D341Med (cell line): ENCODE results near the gene TAF11L9.
"Not testable (repeated sequence)": the region's sequence is repeated elsewhere in the genome, so short reads cannot be mapped to it uniquely, and the experiment has no call there.

Experiments
- DNase-seq: peaks from one replicate; pipeline ENCODE4 v3.0.0; 2012; ENCODE audit warnings: low spot score

The TAF11L9 gene

DNA sequence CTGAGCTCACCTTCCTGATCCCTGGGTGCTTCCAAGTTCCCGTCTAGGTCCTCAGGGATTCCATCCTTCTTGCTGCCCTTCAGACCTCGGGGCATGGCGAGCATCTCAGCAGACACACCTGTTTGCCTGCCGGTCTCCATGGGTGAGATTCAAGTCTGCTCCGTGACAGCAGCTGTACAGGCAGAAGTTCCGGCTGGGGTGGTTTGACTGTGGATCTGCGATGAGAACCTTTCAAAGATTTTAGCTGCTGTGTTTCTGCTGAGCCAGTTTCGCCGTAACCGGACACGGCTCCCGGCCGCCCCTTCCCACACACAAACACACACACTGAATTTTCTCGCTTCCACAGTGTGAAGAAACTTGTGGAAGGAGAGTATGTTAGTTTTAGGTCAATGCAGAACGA lies at the start of gene TAF11L9:
Gene TAF11L9, minus strand, starts transcription at position 140 of the 400 bp plus-strand sequence.
- DNase-seq: not testable (repeated sequence)

DNA sequence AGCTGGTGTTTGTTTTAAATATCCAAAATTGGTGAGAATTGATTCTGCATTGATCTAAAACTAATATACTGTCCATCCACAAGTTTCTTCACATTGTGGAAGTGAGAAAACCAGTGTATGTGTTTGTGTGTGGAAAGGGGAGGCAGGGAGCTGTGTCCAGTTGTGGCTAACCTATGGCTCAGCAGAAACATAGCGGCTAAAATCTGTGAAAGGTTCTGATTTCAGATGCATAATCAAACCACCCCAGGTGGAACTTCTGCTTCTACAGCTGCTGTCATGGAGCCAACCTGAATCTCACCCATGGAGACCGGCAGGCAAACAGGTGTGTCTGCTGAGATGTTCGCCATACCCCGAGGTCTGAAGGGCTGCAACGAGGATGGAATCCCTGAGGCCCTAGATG lies 40.0 kb upstream of the TAF11L9 start, which contains the start of gene TAF11L14:
Gene TAF11L14, plus strand, starts transcription at position 301 of the 400 bp plus-strand sequence.
- no peak for DNase-seq

DNA sequence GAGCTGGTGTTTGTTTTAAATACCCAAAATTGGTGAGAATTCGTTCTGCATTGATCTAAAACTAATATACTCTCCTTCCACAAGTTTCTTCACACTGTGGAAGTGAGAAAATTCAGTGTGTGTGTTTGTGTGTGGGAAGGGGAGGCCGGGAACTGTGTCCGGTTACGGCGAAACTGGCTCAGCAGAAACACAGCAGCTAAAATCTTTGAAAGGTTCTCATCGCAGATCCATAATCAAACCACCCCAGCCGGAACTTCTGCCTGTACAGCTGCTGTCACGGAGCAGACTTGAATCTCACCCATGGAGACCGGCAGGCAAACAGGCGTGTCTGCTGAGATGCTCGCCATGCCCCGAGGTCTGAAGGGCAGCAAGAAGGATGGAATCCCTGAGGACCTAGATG lies 37.6 kb upstream of the TAF11L9 start, which contains the start of gene TAF11L13:
Gene TAF11L13, plus strand, starts transcription at position 301 of the 400 bp plus-strand sequence.
- DNase-seq: not testable (repeated sequence)

DNA sequence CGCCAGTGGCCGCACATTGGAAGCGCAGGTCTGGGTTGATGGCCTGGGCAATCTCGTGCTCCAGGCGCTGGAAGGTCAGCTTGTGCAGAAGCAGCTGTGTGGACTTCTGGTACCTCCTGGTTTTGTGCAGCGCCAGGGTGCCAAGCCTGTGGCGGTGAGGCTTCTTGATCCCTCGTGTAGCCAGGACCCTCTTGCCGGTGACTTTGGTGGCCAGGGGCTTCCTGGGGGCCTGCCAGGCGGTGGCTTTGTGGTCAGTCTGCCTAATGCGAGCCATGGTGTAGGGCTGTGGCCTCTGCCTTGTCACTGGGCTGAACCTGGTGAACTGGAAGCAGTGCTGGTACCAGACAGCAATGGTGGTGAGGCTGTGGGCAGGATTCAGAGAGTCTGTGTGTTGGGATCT lies 31.5 kb upstream of the TAF11L9 start:
- no peak for DNase-seq

DNA sequence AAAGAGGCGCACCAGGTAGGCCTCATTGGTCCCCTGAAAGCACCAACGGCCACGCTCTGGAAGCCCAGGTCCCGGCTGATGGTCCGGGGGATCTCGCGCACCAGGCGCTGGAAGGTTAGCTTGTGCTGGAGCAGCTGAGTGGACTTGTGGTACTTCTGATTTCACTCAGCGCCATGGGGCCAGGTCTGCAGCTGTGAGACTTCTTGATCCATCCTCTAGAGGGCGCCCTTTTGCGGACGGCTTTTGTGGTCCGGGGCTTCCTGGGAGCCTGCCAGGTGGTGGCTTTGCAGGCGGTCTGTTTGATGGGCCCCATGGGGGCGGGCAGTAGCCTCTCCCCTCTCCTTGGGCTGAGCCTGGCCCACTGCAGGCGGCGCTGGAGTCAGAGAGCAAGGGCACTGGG lies 26.4 kb upstream of the TAF11L9 start:
- no peak for DNase-seq

DNA sequence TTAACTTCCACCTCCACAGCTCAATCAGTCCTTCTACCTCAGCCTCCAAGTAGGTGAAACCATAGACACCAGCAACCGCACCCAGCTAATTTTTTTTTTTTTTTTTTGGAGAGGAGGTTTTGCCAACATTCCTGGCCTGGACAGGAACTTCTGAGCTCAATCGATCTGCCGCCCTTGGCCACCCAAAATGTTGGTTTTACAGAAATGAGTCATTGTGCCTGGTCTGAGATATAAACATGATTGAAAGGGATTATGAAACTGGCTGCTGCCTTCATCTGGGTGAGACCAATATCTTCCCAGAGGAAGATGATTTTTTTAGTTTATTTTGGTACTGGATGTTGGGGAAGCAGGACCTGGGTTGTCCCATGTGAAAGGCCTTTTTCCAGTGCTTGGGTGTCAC lies 25.2 kb upstream of the TAF11L9 start:
- no peak for DNase-seq

DNA sequence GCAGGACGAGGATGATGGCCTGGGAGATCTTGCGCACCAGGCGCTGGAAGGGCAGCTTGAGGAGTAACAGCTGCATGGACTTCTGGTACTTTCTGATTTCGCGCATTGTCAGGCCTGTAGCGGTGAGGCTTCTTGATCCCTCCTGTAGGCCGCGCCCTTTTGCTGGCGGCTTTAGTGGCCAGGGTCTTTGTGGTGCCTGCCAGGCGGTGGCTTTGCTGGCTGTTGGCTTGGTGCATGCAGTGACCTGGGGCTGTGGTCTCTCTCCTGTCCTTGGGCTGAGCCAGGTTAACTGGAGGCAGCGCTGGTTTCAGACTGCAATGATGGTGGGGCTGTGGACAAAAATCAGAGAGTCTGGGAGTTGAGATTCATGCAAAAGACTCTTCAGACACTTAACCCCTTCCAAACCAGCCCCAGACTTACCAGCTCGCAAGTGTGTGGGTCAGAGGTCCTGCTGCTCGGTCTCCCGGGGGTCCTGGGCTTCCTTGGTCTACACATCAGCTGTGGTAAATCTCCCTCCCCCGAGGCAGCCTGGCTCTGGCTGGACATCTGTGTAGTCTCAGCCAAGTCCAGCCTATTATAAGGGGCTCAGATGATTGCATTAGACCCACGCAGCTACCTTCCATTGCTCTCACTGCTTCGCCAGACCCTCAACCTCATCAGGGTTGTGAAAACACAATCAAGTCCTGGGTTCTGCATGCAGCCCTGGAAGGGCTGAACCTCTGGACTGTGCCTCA lies 20.8 kb upstream of the TAF11L9 start:
- DNase-seq: no peak

DNA sequence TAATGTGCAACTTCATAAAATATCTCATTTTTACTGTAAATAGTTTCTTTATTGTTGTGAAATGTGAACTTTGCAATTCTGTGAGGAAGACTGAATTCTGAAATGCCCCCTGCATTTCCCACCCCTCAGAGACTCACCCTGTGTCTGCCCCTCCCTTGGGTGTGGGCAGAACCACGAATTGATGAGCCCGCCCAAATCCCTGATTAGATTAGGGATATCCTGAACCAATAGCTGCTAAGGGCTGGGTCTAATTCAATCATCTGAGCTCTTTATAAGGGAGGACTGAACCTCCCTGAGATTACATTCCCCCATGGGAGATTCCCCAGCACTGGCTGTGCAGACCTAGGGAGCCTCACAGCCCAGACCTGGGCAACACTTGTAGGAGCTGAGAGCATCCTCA lies 15.9 kb upstream of the TAF11L9 start, which contains the start of gene TAF11L12:
Gene TAF11L12, plus strand, starts transcription at position 301 of the 400 bp plus-strand sequence.
- not testable (repeated sequence) for DNase-seq

DNA sequence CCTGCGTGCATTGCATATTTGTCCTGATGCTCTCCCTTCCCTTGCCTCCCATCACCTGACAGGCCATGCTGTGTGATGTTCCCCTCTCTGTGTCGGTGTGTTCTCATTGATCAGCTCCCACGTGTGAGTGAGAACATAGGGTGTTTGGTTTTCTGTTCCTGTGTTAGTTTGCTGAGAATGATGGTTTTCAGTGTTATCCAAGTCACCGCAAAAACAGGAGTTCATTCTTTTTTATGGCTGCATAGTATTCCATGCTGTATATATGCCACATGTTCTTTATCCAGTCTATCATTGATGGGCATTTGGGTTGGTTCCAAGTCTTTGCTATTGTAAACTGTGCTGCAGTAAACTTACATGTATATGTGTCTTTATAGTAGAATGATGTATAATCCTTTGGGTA lies 13.3 kb upstream of the TAF11L9 start:
- DNase-seq: not testable (repeated sequence)

DNA sequence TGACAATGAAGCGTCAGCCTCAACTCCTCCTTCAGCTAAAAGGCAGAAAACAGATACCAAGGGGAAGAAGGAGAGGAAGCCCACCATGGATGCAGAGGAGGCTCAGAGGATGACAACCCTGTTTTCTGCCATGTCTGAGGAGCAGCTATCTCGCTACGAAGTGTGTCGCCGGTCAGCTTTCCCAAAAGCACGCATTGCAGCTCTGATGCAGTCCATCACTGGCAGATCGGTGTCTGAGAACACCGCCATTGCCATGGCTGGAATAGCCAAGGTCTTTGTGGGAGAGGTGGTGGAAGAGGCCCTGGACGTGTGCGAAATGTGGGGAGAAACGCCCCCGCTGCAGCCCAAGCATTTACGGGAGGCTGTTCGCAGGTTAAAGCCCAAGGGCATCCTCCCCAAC lies 10.8 kb upstream of the TAF11L9 start:
- DNase-seq: no peak

DNA sequence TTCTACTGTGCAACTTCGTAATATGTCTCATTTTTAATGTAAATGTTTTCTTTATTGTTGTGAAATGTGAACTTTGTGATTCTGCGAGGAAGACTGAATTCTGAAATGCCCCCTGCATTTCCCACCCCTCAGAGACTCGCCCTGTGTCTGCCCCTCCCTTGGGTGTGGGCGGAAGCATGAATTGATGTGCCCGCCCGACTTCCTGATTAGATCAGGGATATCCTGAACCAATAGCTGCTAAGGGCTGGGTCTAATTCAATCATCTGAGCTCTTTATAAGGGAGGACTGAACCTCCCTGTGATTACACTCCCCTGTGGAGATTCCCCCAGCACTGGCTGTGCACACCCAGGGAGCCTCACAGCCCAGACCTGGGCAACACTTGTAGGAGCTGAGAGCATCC lies 9.7 kb upstream of the TAF11L9 start, which contains the start of gene TAF11L11:
Gene TAF11L11, plus strand, starts transcription at position 304 of the 400 bp plus-strand sequence.
- not testable (repeated sequence) for DNase-seq

DNA sequence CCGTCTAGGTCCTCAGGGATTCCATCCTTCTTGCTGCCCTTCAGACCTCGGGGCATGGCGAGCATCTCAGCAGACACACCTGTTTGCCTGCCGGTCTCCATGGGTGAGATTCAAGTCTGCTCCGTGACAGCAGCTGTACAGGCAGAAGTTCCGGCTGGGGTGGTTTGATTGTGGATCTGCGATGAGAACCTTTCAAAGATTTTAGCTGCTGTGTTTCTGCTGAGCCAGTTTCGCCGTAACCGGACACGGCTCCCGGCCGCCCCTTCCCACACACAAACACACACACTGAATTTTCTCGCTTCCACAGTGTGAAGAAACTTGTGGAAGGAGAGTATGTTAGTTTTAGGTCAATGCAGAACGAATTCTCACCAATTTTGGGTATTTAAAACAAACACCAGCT lies 3.5 kb upstream of the TAF11L9 start, which contains the start of gene TAF11L10:
Gene TAF11L10, minus strand, starts transcription at position 101 of the 400 bp plus-strand sequence.
- DNase-seq: not testable (repeated sequence)

DNA sequence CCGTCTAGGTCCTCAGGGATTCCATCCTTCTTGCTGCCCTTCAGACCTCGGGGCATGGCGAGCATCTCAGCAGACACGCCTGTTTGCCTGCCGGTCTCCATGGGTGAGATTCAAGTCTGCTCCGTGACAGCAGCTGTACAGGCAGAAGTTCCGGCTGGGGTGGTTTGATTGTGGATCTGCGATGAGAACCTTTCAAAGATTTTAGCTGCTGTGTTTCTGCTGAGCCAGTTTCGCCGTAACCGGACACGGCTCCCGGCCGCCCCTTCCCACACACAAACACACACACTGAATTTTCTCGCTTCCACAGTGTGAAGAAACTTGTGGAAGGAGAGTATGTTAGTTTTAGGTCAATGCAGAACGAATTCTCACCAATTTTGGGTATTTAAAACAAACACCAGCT lies 3.3 kb downstream of the TAF11L9 start, which contains the start of gene TAF11L8:
Gene TAF11L8, minus strand, starts transcription at position 101 of the 400 bp plus-strand sequence.
- DNase-seq: not testable (repeated sequence)

DNA sequence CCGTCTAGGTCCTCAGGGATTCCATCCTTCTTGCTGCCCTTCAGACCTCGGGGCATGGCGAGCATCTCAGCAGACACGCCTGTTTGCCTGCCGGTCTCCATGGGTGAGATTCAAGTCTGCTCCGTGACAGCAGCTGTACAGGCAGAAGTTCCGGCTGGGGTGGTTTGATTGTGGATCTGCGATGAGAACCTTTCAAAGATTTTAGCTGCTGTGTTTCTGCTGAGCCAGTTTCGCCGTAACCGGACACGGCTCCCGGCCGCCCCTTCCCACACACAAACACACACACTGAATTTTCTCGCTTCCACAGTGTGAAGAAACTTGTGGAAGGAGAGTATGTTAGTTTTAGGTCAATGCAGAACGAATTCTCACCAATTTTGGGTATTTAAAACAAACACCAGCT lies 8.5 kb downstream of the TAF11L9 start, which contains the start of gene TAF11L7:
Gene TAF11L7, minus strand, starts transcription at position 101 of the 400 bp plus-strand sequence.
- DNase-seq: not testable (repeated sequence)
